ENCODE data around the gene MTMR11. TPM values are rescaled to one million over a fixed set of nuclear protein-coding genes. Genes with fewer than 3 reads are reported as not detected.

The MTMR11 gene
- total RNA-seq, 1 experiment from 2014 or later: 23.8 TPM

- CTCF ChIA-PET: interaction anchor here (0.8 to 1.4 kb wide), 6 partner anchors 10 to 262 kb away, joined by 3 to 5 read pairs (median 4); partner anchors contain the start of gene MTMR11
- POLR2A ChIA-PET: interaction anchor here (0.6 to 6.3 kb wide), 6 partner anchors 12 to 84 kb away, joined by 3 to 177 read pairs (median 7); partner anchors contain the start of genes BOLA1, MTMR11 and OTUD7B
- BruUV-seq (replicated peaks): no TSS peak
- Mint-ChIP-seq H3K36me3 (ENCODE audit: insufficient read depth, unreplicated experiment) (peaks cover 55% of the 10 kb centered on the region), H3K27me3 (ENCODE audit: insufficient read depth, unreplicated experiment) (no peaks in the 10 kb centered on the region), H3K9me3 (ENCODE audit: unreplicated experiment) (no peaks in the 10 kb centered on the region), H3K4me3 (ENCODE audit: unreplicated experiment) (peak overlapping the region; percentile 99), H3K4me1 (ENCODE audit: insufficient read depth, unreplicated experiment) (peaks cover 58% of the 10 kb centered on the region), H3K27ac (ENCODE audit: low read depth, unreplicated experiment) (peak overlapping the region; percentile 7)
- DNase-seq (ENCODE audit: unreplicated experiment): no peak
- intact Hi-C loops (cut with micrococcal nuclease): loop anchor here (2.0 kb wide), 1 partner anchor 37 kb away; no protein-coding TSS in a partner anchor
- TF ChIP-seq CTCF (IDR thresholded peaks at IDR 0.05; ENCODE audit: unreplicated experiment): no peak
These were observed 10.9 kb downstream of the MTMR11 start for GRCh38 chr1:149925751-149926150.

- POLR2A ChIA-PET: interaction anchor here (0.6 to 6.3 kb wide), 7 partner anchors 13 to 243 kb away, joined by 3 to 177 read pairs (median 3); partner anchors contain the start of genes BOLA1, MTMR11 and OTUD7B
- Mint-ChIP-seq H3K4me1 (ENCODE audit: insufficient read depth, unreplicated experiment) (peaks cover 53% of the 10 kb centered on the region), H3K36me3 (ENCODE audit: insufficient read depth, unreplicated experiment) (peaks cover 55% of the 10 kb centered on the region), H3K27ac (ENCODE audit: low read depth, unreplicated experiment) (peak overlapping the region; percentile 7), H3K27me3 (ENCODE audit: insufficient read depth, unreplicated experiment) (no peaks in the 10 kb centered on the region), H3K9me3 (ENCODE audit: unreplicated experiment) (no peaks in the 10 kb centered on the region), H3K4me3 (ENCODE audit: unreplicated experiment) (peak overlapping the region; percentile 99)
- no peak for TF ChIP-seq CTCF (IDR thresholded peaks at IDR 0.05; ENCODE audit: unreplicated experiment)
- CTCF ChIA-PET: interaction anchor here (0.8 to 1.4 kb wide), 5 partner anchors 11 to 262 kb away, joined by 3 to 5 read pairs (median 4); partner anchors contain the start of gene MTMR11
- BruUV-seq (replicated peaks): no TSS peak
- intact Hi-C loops (cut with micrococcal nuclease): no loop called here
- DNase-seq (ENCODE audit: unreplicated experiment): no peak
These were observed 11.3 kb downstream of the MTMR11 start for GRCh38 chr1:149925345-149925744.

GRCh38 chr1:149923626-149924025 lies 13.1 kb downstream of the MTMR11 start:
- Mint-ChIP-seq H3K27me3 (ENCODE audit: insufficient read depth, unreplicated experiment) (peaks cover 1% of the 10 kb centered on the region), H3K27ac (ENCODE audit: low read depth, unreplicated experiment) (peak overlapping the region; percentile 43), H3K4me1 (ENCODE audit: insufficient read depth, unreplicated experiment) (peaks cover 41% of the 10 kb centered on the region), H3K4me3 (ENCODE audit: unreplicated experiment) (no peak overlapping the region), H3K9me3 (ENCODE audit: unreplicated experiment) (no peaks in the 10 kb centered on the region), H3K36me3 (ENCODE audit: insufficient read depth, unreplicated experiment) (peaks cover 55% of the 10 kb centered on the region)
- BruUV-seq (replicated peaks): no TSS peak
- POLR2A ChIA-PET: interaction anchor here (1.2 to 2.6 kb wide), 2 partner anchors 24 to 37 kb away, joined by 3 to 17 read pairs; partner anchors contain the start of gene BOLA1
- no peak for DNase-seq (ENCODE audit: unreplicated experiment)
- intact Hi-C loops (cut with micrococcal nuclease): no loop called here
- CTCF ChIA-PET: interaction anchor here (0.6 to 0.9 kb wide), 3 partner anchors 14 to 242 kb away, joined by 3 read pairs; no protein-coding TSS in a partner anchor
- TF ChIP-seq CTCF (IDR thresholded peaks at IDR 0.05; ENCODE audit: unreplicated experiment): no peak

- H3K27me3 Mint-ChIP-seq (ENCODE audit: insufficient read depth, unreplicated experiment): peaks cover 10% of the 10 kb centered on the region
- intact Hi-C loops (cut with micrococcal nuclease): no loop called here
- BruUV-seq (replicated peaks): no TSS peak
- peaks cover 12% of the 10 kb centered on the region for H3K4me1 Mint-ChIP-seq (ENCODE audit: insufficient read depth, unreplicated experiment)
- ChIA-PET CTCF (no interaction called here), POLR2A (interaction anchor here (2.0 to 2.1 kb wide), 2 partner anchors 12 to 30 kb away, joined by 4 to 20 read pairs; a partner anchor contains a TSS)
- TF ChIP-seq CTCF (IDR thresholded peaks at IDR 0.05; ENCODE audit: unreplicated experiment): no peak
- no peak within 1 kb of the TSS for H3K4me3 Mint-ChIP-seq (ENCODE audit: unreplicated experiment)
- no peak within 1 kb of the TSS for H3K27ac Mint-ChIP-seq (ENCODE audit: low read depth, unreplicated experiment)
- peaks cover 24% of the 10 kb centered on the region for H3K36me3 Mint-ChIP-seq (ENCODE audit: insufficient read depth, unreplicated experiment)
- no peaks in the 10 kb centered on the region for H3K9me3 Mint-ChIP-seq (ENCODE audit: unreplicated experiment)
- DNase-seq (ENCODE audit: unreplicated experiment): no peak
These were observed 19.0 kb downstream of the MTMR11 start, which contains the start of gene SV2A for GRCh38 chr1:149917571-149918144. Gene SV2A (minus strand): TSS chr1:149917844. CDS start chr1:149913840, 4,004 bp downstream.
